CD4-positive, alpha-beta T cell (primary cell): ENCODE measurements around the gene TBC1D2. TPM values are rescaled to one million over a fixed set of nuclear protein-coding genes. Genes with fewer than 3 reads are reported as not detected.
"Not testable (repeated sequence)": the region's sequence is repeated elsewhere in the genome, so short reads cannot be mapped to it uniquely, and the experiment has no call there.

ENCODE experiments used
- ATAC-seq: fragments of 200-7000 bp; cut with Tn5 transposase; one replicate; pipeline ENCODE4 v1.10.0; 2022; ENCODE audit warnings: mild to moderate bottlenecking; ENCODE audit not compliant: poor library complexity
- CTCF ChIA-PET: fragments of 350-600 bp; sonication (Branson Sonifier 250); formaldehyde crosslinking; loops from one replicate; lab custom pipeline; 2021; ENCODE audit warnings: antibody characterized with exemption, inconsistent platforms; lab: Charles Lee
- POLR2A ChIA-PET: fragments of 350-600 bp; sonication (Branson Sonifier 250); formaldehyde crosslinking; loops from one replicate; lab custom pipeline; 2021; ENCODE audit warnings: antibody characterized with exemption, inconsistent platforms; lab: Charles Lee
- DNase-seq, 14 experiments: peaks; one replicate each; pipeline ENCODE4 v3.0.0-alpha.2; 2013 to 2020; ENCODE audit warnings: mixed read lengths in 2 of 14
- H3K27ac ChIP-seq, 2 donors: one replicate each; pipeline versions ENCODE4 v1.5.1 to v1.7.0; 2013; ENCODE audit warnings: low read length in 2 of 2, low read depth in 1 of 2, mild to moderate bottlenecking in 1 of 2
- H3K27me3 ChIP-seq, 2 experiments: 1 replicate in 1 of 2; 2 replicates in 1 of 2; pipeline versions ENCODE4 v1.6.1 to v1.7.0; 2013; ENCODE audit warnings: low read length in 2 of 2, control low read depth in 1 of 2, mild to moderate bottlenecking in 1 of 2, moderate library complexity in 1 of 2; ENCODE audit not compliant: insufficient read depth in 2 of 2, control insufficient read depth in 1 of 2
- H3K36me3 ChIP-seq: one replicate; pipeline ENCODE4 v1.6.1; 2013; ENCODE audit warnings: low read length, control low read depth; ENCODE audit not compliant: insufficient read depth
- H3K4me1 ChIP-seq: one replicate; pipeline ENCODE4 v1.6.1; 2013; ENCODE audit warnings: low read length, control low read depth; ENCODE audit not compliant: insufficient read depth
- H3K4me3 ChIP-seq: one replicate; pipeline ENCODE4 v1.5.1; 2013; ENCODE audit warnings: mild to moderate bottlenecking, low read length, moderate library complexity
- H3K9me3 ChIP-seq, 2 experiments: 1 replicate in 1 of 2; 2 replicates in 1 of 2; pipeline versions ENCODE4 v1.6.1 to v1.7.0; 2013; ENCODE audit warnings: low read length in 2 of 2, mild to moderate bottlenecking in 2 of 2, control low read depth in 1 of 2, moderate library complexity in 1 of 2; ENCODE audit not compliant: control insufficient read depth in 1 of 2, insufficient read depth in 1 of 2
- H3K27ac Mint-ChIP-seq: one replicate; pipeline ENCODE4 v1.8.0; 2020; ENCODE audit warnings: mixed read lengths
- H3K27me3 Mint-ChIP-seq: one replicate; pipeline ENCODE4 v1.8.0; 2021; ENCODE audit warnings: mixed read lengths
- H3K36me3 Mint-ChIP-seq: one replicate; pipeline ENCODE4 v1.8.0; 2021; ENCODE audit warnings: low read depth, mixed read lengths
- H3K4me1 Mint-ChIP-seq: one replicate; pipeline ENCODE4 v1.8.0; 2021; ENCODE audit warnings: low read depth, mixed read lengths
- H3K4me3 Mint-ChIP-seq: one replicate; pipeline ENCODE4 v1.8.0; 2020; ENCODE audit warnings: mild to moderate bottlenecking, mixed read lengths
- H3K9me3 Mint-ChIP-seq: one replicate; pipeline ENCODE4 v1.8.0; 2020; ENCODE audit warnings: mixed read lengths
- intact Hi-C, 2 experiments: fragments of 100-400 bp; cut with DNase I in 1 of 2; cut with micrococcal nuclease in 1 of 2; formaldehyde crosslinking; loops; one replicate each; pipeline versions ENCODE4 v1.15.1 to v1.9.0; 2023 to 2025; cut with DNase I, micrococcal nuclease
- total RNA-seq, 174 experiments: library from RNA in 2 of 174; stranded (reverse) in 2 of 174; gene quantifications; one replicate each; pipeline ENCODE4 v1.2.3 and lab custom pipeline; 2021 to 2026
- TF ChIP-seq, protein P1 (sequence below): fragments of 200-600 bp; IDR thresholded peaks from one replicate; pipeline ENCODE4 v1.8.0; 2022; ENCODE audit warnings: antibody characterized with exemption, mild to moderate bottlenecking

TBC1D2 gene
- total RNA-seq, 2 experiments from 2014 or later: 2.9 to 4.0 TPM

DNA sequence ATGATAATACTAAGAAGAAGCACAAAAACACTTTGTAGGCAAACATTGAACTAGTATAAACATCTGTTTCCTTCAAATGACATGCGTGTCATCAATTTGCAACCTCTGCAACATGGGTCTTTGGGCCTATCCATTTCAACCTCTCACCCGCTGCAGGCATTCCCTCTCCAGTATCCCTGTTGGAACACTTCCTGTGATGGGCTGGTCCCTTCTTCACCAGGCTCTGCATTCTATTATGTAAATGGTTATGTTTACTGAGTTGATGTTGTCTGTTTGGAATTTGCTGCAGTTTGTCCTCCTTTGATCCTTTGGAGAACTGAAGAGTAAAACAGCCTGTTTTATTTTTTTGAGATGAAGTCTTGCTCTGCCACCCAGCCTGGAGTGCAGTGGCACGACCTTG is 16.6 kb upstream of the TBC1D2 start:
- H3K4me1 Mint-ChIP-seq: no peaks in the 10 kb centered on the region
- H3K4me3 ChIP-seq: no peak overlapping the region
- H3K27me3 Mint-ChIP-seq: peaks cover 41% of the 10 kb centered on the region
- TF ChIP-seq, protein P1, sequence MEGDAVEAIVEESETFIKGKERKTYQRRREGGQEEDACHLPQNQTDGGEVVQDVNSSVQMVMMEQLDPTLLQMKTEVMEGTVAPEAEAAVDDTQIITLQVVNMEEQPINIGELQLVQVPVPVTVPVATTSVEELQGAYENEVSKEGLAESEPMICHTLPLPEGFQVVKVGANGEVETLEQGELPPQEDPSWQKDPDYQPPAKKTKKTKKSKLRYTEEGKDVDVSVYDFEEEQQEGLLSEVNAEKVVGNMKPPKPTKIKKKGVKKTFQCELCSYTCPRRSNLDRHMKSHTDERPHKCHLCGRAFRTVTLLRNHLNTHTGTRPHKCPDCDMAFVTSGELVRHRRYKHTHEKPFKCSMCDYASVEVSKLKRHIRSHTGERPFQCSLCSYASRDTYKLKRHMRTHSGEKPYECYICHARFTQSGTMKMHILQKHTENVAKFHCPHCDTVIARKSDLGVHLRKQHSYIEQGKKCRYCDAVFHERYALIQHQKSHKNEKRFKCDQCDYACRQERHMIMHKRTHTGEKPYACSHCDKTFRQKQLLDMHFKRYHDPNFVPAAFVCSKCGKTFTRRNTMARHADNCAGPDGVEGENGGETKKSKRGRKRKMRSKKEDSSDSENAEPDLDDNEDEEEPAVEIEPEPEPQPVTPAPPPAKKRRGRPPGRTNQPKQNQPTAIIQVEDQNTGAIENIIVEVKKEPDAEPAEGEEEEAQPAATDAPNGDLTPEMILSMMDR: no peak
- H3K4me3 Mint-ChIP-seq: no peak overlapping the region
- H3K27ac ChIP-seq: no peak overlapping the region
- no peaks in the 10 kb centered on the region for H3K9me3 Mint-ChIP-seq
- CTCF ChIA-PET: no interaction called here
- POLR2A ChIA-PET: no interaction called here
- H3K27ac Mint-ChIP-seq: no peak overlapping the region
- intact Hi-C loops: no loop called here
- H3K36me3 ChIP-seq: no peaks in the 10 kb centered on the region
- H3K4me1 ChIP-seq: no peaks in the 10 kb centered on the region
- ATAC-seq (no peak), DNase-seq (no peak)
- no peaks in the 10 kb centered on the region for H3K36me3 Mint-ChIP-seq
- H3K27me3 ChIP-seq: peaks cover 0 to 3% of the 10 kb centered on the region in 2 experiments
- no peaks in the 10 kb centered on the region for H3K9me3 ChIP-seq

- intact Hi-C loops: no loop called here
- ATAC-seq: no peak
- Histone ChIP-seq H3K4me3 (no peak overlapping the region), H3K36me3 (no peaks in the 10 kb centered on the region), H3K27me3 (peaks cover 0 to 3% of the 10 kb centered on the region in 2 experiments), H3K9me3 (no peaks in the 10 kb centered on the region), H3K27ac (no peak overlapping the region), H3K4me1 (no peaks in the 10 kb centered on the region)
- Mint-ChIP-seq H3K36me3 (no peaks in the 10 kb centered on the region), H3K4me1 (no peaks in the 10 kb centered on the region), H3K27ac (no peak overlapping the region), H3K4me3 (no peak overlapping the region), H3K27me3 (peaks cover 39% of the 10 kb centered on the region), H3K9me3 (no peaks in the 10 kb centered on the region)
- TF ChIP-seq, protein P1: no peak
- ChIA-PET CTCF (no interaction called here), POLR2A (no interaction called here)
- no peak for DNase-seq
Measured at GRCh38 chr9:98271479-98271878, 16.0 kb upstream of the TBC1D2 start.

- H3K27ac Mint-ChIP-seq, H3K36me3 ChIP-seq, CTCF ChIA-PET, H3K4me3 ChIP-seq, H3K27ac ChIP-seq, H3K9me3 Mint-ChIP-seq, DNase-seq, H3K4me1 ChIP-seq, H3K4me3 Mint-ChIP-seq, H3K9me3 ChIP-seq, H3K27me3 ChIP-seq, intact Hi-C loops, ATAC-seq, H3K36me3 Mint-ChIP-seq, H3K4me1 Mint-ChIP-seq: not testable (repeated sequence)
- POLR2A ChIA-PET: interaction anchor here (0.8 kb wide), 1 partner anchor 627 kb away, joined by 3 read pairs; no protein-coding TSS in a partner anchor
- H3K27me3 Mint-ChIP-seq: peaks cover 35% of the 10 kb centered on the region
Measured at GRCh38 chr9:98270284-98270683, 14.8 kb upstream of the TBC1D2 start.

DNA sequence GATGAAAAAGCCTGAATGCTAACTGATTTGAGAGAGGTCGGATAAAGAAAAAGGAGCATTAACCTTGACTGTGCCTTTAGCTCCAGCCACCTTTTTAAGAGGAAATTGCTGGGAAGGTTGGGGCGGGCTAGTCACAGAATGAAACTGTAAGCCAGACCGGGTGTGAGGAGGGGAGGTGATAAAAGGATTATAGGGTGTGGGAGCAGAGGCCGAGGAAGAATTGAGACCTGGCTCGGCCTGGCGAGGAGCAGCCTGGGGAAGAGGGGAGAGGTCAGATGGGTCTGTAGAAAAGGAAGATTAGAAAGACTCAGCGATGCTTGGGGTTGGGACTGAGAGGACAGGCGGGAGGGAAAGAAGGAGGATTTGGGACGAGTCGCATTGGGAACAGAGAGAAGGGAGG is 14.2 kb upstream of the TBC1D2 start:
- POLR2A ChIA-PET, CTCF ChIA-PET, H3K36me3 Mint-ChIP-seq, H3K27ac Mint-ChIP-seq, H3K36me3 ChIP-seq, ATAC-seq, H3K9me3 Mint-ChIP-seq, H3K4me1 Mint-ChIP-seq, H3K27ac ChIP-seq, DNase-seq, H3K9me3 ChIP-seq, H3K4me1 ChIP-seq, H3K4me3 Mint-ChIP-seq, H3K27me3 ChIP-seq, intact Hi-C loops, H3K4me3 ChIP-seq: not testable (repeated sequence)
- H3K27me3 Mint-ChIP-seq: peaks cover 29% of the 10 kb centered on the region

GRCh38 chr9:98267556-98267955 is 12.1 kb upstream of the TBC1D2 start:
- POLR2A ChIA-PET, DNase-seq, intact Hi-C loops, H3K36me3 ChIP-seq, H3K27ac Mint-ChIP-seq, H3K4me1 ChIP-seq, H3K4me1 Mint-ChIP-seq, H3K4me3 Mint-ChIP-seq, ATAC-seq, H3K36me3 Mint-ChIP-seq, H3K9me3 ChIP-seq, H3K27me3 ChIP-seq, H3K9me3 Mint-ChIP-seq, CTCF ChIA-PET, H3K4me3 ChIP-seq, H3K27ac ChIP-seq: not testable (repeated sequence)
- peaks cover 23% of the 10 kb centered on the region for H3K27me3 Mint-ChIP-seq
